Measurements from ENCODE around the gene GMEB1. TPM values are rescaled to one million over a fixed set of nuclear protein-coding genes. Genes with fewer than 3 reads are reported as not detected.
"Not testable (repeated sequence)": the region's sequence is repeated elsewhere in the genome, so short reads cannot be mapped to it uniquely, and the experiment has no call there.

Gene GMEB1
- polyA plus RNA-seq, 1 donor from 2014 or later: 4.9 TPM

DNA sequence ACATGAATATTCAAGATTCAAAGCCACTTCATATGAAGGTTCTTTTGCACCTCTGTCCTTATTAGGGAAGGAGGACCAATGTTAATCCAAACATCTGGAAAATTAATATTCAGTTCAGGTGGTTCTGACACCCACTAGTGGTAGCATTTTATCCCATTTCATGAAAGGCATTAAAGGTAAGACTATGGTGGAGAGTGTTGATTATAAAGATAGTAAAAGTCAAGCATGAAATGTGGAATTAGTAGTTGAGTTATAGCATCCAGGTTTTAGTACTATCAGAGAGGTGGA lies 50.7 kb downstream of the GMEB1 start:
- H3K27me3 ChIP-seq (ENCODE audit: insufficient read depth, low read depth, low read length): no peaks in the 10 kb centered on the region
- no peak overlapping the region for H3K27ac ChIP-seq (ENCODE audit: low read length)
- no peaks in the 10 kb centered on the region for H3K79me2 ChIP-seq (replicated peaks; ENCODE audit: insufficient read depth, low read length)
- TF ChIP-seq CTCF (IDR thresholded peaks at IDR 0.05; ENCODE audit: poor library complexity, severe bottlenecking): no peak
- TF ChIP-seq POLR2AphosphoS5 (IDR thresholded peaks at IDR 0.05): no peak
- TF ChIP-seq EP300 (conservative IDR thresholded peaks at IDR 0.05; ENCODE audit: poor library complexity, severe bottlenecking): no peak
- TF ChIP-seq RAD21 (conservative IDR thresholded peaks at IDR 0.05): no peak
- TF ChIP-seq MXI1 (conservative IDR thresholded peaks at IDR 0.05; ENCODE audit: poor library complexity, severe bottlenecking): no peak
- no peak for TF ChIP-seq EZH2 (IDR thresholded peaks at IDR 0.05; ENCODE audit: borderline replicate concordance, insufficient read depth, low read length, poor library complexity, severe bottlenecking)
- TF ChIP-seq TAF1 (IDR thresholded peaks at IDR 0.05; ENCODE audit: low read depth): no peak
- TF ChIP-seq, protein P1, sequence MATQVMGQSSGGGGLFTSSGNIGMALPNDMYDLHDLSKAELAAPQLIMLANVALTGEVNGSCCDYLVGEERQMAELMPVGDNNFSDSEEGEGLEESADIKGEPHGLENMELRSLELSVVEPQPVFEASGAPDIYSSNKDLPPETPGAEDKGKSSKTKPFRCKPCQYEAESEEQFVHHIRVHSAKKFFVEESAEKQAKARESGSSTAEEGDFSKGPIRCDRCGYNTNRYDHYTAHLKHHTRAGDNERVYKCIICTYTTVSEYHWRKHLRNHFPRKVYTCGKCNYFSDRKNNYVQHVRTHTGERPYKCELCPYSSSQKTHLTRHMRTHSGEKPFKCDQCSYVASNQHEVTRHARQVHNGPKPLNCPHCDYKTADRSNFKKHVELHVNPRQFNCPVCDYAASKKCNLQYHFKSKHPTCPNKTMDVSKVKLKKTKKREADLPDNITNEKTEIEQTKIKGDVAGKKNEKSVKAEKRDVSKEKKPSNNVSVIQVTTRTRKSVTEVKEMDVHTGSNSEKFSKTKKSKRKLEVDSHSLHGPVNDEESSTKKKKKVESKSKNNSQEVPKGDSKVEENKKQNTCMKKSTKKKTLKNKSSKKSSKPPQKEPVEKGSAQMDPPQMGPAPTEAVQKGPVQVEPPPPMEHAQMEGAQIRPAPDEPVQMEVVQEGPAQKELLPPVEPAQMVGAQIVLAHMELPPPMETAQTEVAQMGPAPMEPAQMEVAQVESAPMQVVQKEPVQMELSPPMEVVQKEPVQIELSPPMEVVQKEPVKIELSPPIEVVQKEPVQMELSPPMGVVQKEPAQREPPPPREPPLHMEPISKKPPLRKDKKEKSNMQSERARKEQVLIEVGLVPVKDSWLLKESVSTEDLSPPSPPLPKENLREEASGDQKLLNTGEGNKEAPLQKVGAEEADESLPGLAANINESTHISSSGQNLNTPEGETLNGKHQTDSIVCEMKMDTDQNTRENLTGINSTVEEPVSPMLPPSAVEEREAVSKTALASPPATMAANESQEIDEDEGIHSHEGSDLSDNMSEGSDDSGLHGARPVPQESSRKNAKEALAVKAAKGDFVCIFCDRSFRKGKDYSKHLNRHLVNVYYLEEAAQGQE (IDR thresholded peaks at IDR 0.05; ENCODE audit: borderline replicate concordance): no peak
- no peak for TF ChIP-seq SMC3 (conservative IDR thresholded peaks at IDR 0.05; ENCODE audit: poor library complexity)
- no peak overlapping the region for H2AFZ ChIP-seq (ENCODE audit: low read depth, low read length)
- no peaks in the 10 kb centered on the region for H3F3A ChIP-seq (ENCODE audit: insufficient read depth, low read length, poor library complexity, severe bottlenecking)
- peaks cover 2% of the 10 kb centered on the region for H3K36me3 ChIP-seq (ENCODE audit: insufficient read depth, low read length)
- no peak overlapping the region for H3K4me3 ChIP-seq (ENCODE audit: low read length)
- no peaks in the 10 kb centered on the region for H3K9me2 ChIP-seq (ENCODE audit: insufficient read depth, low read length)
- H3K4me2 ChIP-seq (ENCODE audit: low read length): no peak overlapping the region
- no peak overlapping the region for H3K9ac ChIP-seq (ENCODE audit: low read length)
- H4K20me1 ChIP-seq (ENCODE audit: insufficient read depth): no peaks in the 10 kb centered on the region
- no peaks in the 10 kb centered on the region for H3K9me3 ChIP-seq (ENCODE audit: low read length)

GRCh38 chr1:28720376-28720775 lies 51.8 kb downstream of the GMEB1 start:
- Histone ChIP-seq H3F3A (ENCODE audit: insufficient read depth, low read length, poor library complexity, severe bottlenecking) (no peaks in the 10 kb centered on the region), H3K4me2 (ENCODE audit: low read length) (no peak overlapping the region), H3K79me2 (replicated peaks; ENCODE audit: insufficient read depth, low read length) (no peaks in the 10 kb centered on the region), H3K9ac (ENCODE audit: low read length) (no peak overlapping the region), H4K20me1 (ENCODE audit: insufficient read depth) (no peaks in the 10 kb centered on the region), H3K36me3 (ENCODE audit: insufficient read depth, low read length) (no peaks in the 10 kb centered on the region), H3K27ac (ENCODE audit: low read length) (no peak overlapping the region), H2AFZ (ENCODE audit: low read depth, low read length) (no peak overlapping the region), H3K27me3 (ENCODE audit: insufficient read depth, low read depth, low read length) (no peaks in the 10 kb centered on the region), H3K9me2 (ENCODE audit: insufficient read depth, low read length) (no peaks in the 10 kb centered on the region), H3K9me3 (ENCODE audit: low read length) (no peaks in the 10 kb centered on the region), H3K4me3 (ENCODE audit: low read length) (no peak overlapping the region)
- TF ChIP-seq EP300 (conservative IDR thresholded peaks at IDR 0.05; ENCODE audit: poor library complexity, severe bottlenecking): no peak
- TF ChIP-seq, protein P1 (IDR thresholded peaks at IDR 0.05; ENCODE audit: borderline replicate concordance): no peak
- TF ChIP-seq SMC3 (conservative IDR thresholded peaks at IDR 0.05; ENCODE audit: poor library complexity): no peak
- no peak for TF ChIP-seq POLR2AphosphoS5 (IDR thresholded peaks at IDR 0.05)
- TF ChIP-seq RAD21 (conservative IDR thresholded peaks at IDR 0.05): no peak
- TF ChIP-seq TAF1 (IDR thresholded peaks at IDR 0.05; ENCODE audit: low read depth): no peak
- TF ChIP-seq MXI1 (conservative IDR thresholded peaks at IDR 0.05; ENCODE audit: poor library complexity, severe bottlenecking): no peak
- TF ChIP-seq EZH2 (IDR thresholded peaks at IDR 0.05; ENCODE audit: borderline replicate concordance, insufficient read depth, low read length, poor library complexity, severe bottlenecking): no peak
- no peak for TF ChIP-seq CTCF (IDR thresholded peaks at IDR 0.05; ENCODE audit: poor library complexity, severe bottlenecking)

DNA sequence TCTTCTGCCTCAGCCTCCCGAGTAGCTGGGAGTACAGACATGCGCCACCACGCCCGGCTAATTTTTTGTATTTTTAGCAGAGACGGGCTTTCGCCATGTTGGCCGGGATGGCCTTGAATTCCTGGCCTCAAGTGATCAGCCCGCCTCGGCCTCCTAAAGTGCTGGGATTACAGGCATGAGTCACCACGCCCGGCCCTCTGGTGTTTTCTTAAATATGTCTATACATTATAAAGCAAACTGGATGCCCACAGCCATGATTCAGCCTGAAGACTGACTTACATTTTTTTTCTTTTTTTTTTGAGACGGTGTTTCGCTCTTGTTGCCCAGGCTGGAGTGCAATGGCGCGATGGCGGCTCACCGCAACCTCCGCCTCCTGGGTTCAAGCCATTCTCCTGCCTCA lies 53.3 kb downstream of the GMEB1 start:
- not testable (repeated sequence) for H3F3A ChIP-seq (ENCODE audit: insufficient read depth, low read length, poor library complexity, severe bottlenecking); H3K9me2 ChIP-seq (ENCODE audit: insufficient read depth, low read length); H3K27ac ChIP-seq (ENCODE audit: low read length); H3K4me3 ChIP-seq (ENCODE audit: low read length); H4K20me1 ChIP-seq (ENCODE audit: insufficient read depth); H3K79me2 ChIP-seq (replicated peaks; ENCODE audit: insufficient read depth, low read length); H3K9ac ChIP-seq (ENCODE audit: low read length); H3K36me3 ChIP-seq (ENCODE audit: insufficient read depth, low read length); H3K9me3 ChIP-seq (ENCODE audit: low read length); H3K4me2 ChIP-seq (ENCODE audit: low read length); H2AFZ ChIP-seq (ENCODE audit: low read depth, low read length); H3K27me3 ChIP-seq (ENCODE audit: insufficient read depth, low read depth, low read length)
